ENCODE measurements around the gene TMEM181.
"Not testable (repeated sequence)": the region's sequence is repeated elsewhere in the genome, so short reads cannot be mapped to it uniquely, and the experiment has no call there.

TMEM181 gene

DNA sequence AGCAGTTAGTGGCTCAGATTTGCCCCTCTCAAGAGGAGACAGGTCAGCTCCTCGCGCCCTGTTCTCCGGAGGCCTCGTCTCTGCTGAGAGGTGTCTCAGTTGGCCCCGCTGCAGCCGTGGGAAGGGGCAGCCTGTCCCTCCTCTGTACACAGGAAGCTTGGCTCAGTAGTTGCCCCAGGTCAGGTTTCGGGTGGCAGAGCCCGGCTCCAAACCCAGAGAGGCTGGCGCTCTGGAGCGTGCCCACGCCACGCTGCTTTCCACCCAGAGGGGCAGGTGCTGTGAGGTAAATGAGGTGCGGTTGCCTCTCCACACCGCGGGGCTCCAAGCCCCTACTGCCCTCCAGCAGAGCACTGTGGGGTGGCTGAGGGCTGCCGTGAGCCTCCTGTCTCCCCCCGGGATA, 68.7 kb downstream of the TMEM181 start:
- DNase-seq (ENCODE audit: low read depth), result no peak
- TF ChIP-seq, protein P1, sequence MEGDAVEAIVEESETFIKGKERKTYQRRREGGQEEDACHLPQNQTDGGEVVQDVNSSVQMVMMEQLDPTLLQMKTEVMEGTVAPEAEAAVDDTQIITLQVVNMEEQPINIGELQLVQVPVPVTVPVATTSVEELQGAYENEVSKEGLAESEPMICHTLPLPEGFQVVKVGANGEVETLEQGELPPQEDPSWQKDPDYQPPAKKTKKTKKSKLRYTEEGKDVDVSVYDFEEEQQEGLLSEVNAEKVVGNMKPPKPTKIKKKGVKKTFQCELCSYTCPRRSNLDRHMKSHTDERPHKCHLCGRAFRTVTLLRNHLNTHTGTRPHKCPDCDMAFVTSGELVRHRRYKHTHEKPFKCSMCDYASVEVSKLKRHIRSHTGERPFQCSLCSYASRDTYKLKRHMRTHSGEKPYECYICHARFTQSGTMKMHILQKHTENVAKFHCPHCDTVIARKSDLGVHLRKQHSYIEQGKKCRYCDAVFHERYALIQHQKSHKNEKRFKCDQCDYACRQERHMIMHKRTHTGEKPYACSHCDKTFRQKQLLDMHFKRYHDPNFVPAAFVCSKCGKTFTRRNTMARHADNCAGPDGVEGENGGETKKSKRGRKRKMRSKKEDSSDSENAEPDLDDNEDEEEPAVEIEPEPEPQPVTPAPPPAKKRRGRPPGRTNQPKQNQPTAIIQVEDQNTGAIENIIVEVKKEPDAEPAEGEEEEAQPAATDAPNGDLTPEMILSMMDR (IDR thresholded peaks at IDR 0.05; ENCODE audit: low read length, missing control alignments), result no peak
- H3K4me3 ChIP-seq (replicated peaks; ENCODE audit: low read depth, low read length), result no peak overlapping the region

DNA sequence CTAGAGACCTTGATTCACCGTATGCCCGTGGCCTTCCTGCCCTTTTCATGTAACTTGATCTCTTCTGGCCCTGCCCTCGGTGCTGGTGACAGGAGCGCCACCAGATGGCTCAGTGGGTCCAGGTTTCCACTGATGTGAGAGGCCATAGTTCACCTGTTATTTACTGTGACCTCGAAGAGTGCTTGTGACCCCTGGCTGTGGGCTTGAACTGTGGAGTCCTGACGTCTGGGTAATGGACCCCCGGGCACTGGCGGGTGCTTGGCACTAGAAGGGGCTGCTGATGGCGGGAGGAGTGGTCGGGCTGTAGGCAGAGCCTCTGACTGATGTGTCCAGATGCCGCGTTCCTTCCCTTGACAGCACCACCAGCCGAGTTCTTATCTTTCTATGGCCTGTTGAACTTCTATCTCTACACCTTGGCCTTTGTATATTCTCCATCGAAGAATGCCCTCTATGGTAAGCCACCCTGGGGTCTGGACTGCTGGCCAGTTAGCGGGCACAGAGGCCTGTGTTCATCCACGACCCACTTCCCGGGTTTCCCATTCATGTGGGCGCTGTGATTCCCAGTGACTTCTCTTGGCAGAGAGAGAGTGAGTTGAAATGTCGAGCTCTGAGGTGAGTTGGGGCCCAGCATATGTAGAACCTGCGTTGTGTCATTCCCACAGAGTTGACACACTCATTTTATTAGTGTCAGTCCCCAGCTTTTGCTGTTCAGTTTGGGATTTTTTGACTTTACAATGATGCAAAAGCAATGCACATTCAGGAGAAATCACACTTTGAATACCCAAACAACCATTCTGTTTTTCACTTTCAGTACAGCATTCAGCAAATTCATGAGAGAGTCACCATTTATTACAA, 69.7 kb downstream of the TMEM181 start:
- TF ChIP-seq, protein P1 (IDR thresholded peaks at IDR 0.05; ENCODE audit: low read length, missing control alignments), result no peak
- no peak overlapping the region for H3K4me3 ChIP-seq (replicated peaks; ENCODE audit: low read depth, low read length)
- no peak for DNase-seq (ENCODE audit: low read depth)

GRCh38 chr6:158630938-158631616, 71.2 kb downstream of the TMEM181 start:
- TF ChIP-seq, protein P1 (IDR thresholded peaks at IDR 0.05; ENCODE audit: low read length, missing control alignments), result no peak
- no peak overlapping the region for H3K4me3 ChIP-seq (replicated peaks; ENCODE audit: low read depth, low read length)
- peak; percentile 77 for DNase-seq (ENCODE audit: low read depth)

DNA sequence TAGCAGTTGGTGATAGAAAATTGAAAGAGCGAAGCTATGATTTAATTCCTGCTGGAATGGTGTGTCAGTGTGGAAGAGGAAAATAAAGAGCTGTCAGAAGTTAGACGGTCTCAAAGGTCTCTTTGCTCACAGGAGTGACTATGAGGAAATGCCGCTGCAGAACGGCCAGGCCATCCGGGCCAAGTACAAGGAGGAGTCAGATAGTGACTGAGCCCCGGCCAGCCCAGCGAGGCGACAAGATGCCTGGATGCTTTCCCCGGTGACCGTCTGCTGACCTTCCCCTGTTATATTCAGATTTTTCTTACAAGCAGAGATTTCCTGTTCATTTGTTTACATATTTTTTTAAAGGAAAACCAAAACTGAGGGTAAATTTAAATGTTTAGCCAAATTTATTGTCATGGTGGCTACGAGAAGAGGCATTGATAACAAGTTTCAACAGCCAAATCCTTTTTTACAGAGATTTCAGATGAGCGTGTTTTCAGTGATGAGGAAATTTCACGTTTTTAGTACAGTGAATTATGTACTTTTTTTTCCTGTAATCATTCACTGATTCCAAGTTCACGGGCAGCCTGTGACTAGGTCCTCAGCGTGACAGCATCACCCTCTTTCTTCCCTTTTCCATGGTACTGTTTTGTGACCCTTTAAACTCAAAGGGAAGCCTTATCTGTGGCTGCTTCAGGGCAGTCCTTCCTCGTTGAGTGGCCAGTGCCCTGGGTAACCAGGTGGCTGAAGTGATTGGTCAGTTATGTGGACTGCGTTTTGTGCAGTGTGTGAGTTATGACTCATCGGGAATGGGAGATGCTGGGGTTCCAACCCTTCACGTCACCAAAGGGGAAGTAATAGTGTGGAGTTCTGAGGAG, 72.0 kb downstream of the TMEM181 start:
- no peak overlapping the region for H3K4me3 ChIP-seq (replicated peaks; ENCODE audit: low read depth, low read length)
- peak; percentile 89 for DNase-seq (ENCODE audit: low read depth)
- TF ChIP-seq, protein P1 (IDR thresholded peaks at IDR 0.05; ENCODE audit: low read length, missing control alignments), result no peak

GRCh38 chr6:158632538-158633119, 72.7 kb downstream of the TMEM181 start:
- H3K4me3 ChIP-seq (replicated peaks; ENCODE audit: low read depth, low read length); DNase-seq (ENCODE audit: low read depth): not testable (repeated sequence)

- TF ChIP-seq, protein P1 (IDR thresholded peaks at IDR 0.05; ENCODE audit: low read length, missing control alignments), result no peak
- DNase-seq (ENCODE audit: low read depth), result no peak
- H3K4me3 ChIP-seq (replicated peaks; ENCODE audit: low read depth, low read length), result no peak overlapping the region
Measured at GRCh38 chr6:158633127-158633526, 73.2 kb downstream of the TMEM181 start.
